ENCODE results near the gene GPS1. TPM values are rescaled to one million over a fixed set of nuclear protein-coding genes. Genes with fewer than 3 reads are reported as not detected.
"Not testable (repeated sequence)": the region's sequence is repeated elsewhere in the genome, so short reads cannot be mapped to it uniquely, and the experiment has no call there.

Gene GPS1
- total RNA-seq, 1 donor from 2014 or later: 67.1 TPM

DNA sequence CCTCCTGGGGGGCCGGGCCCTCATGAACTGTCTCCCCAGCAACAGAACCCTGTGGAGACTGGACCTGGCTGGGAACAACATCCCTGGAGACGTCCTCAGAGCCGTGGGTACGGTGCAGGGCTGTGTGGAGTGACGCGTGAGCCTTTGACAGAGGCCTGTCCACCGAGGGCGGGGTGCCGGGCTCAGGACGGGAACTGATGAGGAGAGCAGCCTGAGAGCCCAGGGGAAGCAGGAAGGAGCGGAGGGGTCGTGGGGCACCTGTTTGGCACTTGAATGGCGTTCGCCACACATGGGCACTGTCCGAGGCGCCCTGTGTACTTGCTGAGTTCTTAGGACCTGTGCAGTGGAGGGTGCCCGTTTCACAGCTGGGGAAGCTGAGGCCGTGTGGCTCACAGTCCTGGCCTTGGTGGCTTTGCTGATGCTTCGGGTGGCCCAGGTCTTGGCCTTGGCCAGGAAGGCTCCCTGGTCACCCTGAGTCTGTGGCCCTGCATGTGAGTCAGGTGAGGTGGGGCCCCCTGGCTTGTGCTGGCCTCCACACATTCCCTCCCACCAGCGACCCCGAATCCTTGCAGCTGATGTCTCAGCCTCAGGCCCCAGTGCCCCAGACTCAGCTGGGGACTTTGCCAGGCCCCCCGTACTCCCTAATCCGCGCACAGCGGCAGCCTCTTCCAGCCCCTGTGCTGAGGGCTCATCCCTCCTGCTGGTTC is 26.1 kb upstream of the GPS1 start:
- DNase-seq (ENCODE audit: low read depth in 2 of 2): no peak

DNA sequence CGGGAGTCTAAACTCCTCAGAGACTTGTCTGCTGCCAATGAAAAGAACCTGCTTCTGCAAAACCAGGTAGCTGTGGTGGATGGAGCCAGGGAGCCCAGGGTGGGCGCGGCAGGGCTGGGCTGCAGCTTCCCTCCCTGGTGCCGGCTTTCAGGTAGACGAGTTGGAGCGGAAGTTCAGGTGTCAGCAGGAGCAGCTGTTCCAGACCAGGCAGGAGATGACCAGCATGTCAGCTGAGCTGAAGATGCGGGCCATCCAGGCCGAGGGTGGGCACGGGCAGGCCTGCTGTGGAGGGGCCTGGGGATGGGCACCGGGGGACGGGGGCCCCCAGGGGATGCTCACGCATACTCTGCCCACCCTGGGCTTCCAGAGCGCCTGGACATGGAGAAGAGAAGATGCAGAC is 23.5 kb upstream of the GPS1 start:
- no peak for DNase-seq (ENCODE audit: low read depth in 2 of 2)

DNA sequence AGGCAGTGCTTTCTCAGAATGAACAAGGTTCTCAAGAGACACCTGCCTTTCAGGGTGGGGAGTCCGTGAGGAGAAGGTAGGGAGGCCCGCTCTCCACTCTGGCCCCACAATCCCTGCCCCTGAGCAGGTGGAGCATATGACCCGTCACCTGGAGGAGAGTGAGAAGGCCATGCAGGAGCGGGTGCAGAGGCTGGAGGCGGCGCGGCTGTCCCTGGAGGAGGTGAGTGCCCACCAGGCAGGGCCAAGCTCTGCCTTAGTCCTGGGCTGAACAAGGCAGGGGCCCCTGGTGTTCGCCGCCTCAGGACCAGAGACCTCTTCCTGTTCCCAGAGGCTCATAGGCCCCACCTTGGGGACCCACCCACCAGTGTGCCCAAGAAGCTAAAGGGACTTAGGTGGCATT is 22.7 kb upstream of the GPS1 start:
- no peak for DNase-seq (ENCODE audit: low read depth in 2 of 2)

DNA sequence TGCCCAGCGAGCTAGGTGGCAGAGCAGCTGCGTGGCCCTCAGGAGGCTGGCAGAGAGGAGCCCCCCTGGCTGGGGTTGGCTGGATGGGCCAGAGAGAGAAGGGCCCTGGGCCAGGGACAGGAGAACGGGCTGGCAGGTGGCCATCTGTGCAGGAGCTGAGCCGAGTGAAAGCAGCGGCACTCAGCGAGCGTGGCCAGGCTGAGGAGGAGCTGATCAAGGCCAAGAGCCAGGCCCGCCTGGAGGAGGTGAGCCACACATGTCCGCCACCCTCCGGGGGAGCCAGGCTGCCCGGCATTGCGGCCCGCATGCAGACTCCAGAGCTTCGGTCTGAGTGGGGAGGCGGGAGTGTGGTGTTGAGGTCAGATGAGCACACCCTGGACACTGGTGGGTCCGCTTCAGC is 22.3 kb upstream of the GPS1 start:
- DNase-seq (ENCODE audit: low read depth in 2 of 2): no peak

DNA sequence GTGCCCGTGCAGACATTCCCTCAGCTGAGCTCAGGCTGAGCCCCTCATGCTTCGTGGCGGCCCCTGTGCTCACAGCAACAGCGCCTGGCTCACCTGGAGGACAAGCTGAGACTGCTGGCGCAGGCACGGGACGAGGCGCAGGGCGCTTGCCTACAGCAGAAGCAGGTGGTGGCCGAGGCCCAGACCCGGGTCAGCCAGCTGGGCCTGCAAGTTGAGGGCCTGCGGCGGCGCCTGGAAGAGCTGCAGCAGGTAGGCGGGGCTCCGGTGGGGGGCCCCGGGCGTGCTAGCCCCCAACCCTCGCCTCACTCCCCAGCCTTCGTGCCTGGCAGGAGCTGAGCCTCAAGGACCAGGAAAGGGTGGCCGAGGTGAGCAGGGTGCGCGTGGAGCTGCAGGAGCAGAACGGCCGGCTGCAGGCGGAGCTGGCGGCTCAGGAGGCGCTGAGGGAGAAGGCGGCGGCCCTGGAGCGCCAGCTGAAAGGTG is 21.7 kb upstream of the GPS1 start:
- no peak for DNase-seq (ENCODE audit: low read depth in 2 of 2)

DNA sequence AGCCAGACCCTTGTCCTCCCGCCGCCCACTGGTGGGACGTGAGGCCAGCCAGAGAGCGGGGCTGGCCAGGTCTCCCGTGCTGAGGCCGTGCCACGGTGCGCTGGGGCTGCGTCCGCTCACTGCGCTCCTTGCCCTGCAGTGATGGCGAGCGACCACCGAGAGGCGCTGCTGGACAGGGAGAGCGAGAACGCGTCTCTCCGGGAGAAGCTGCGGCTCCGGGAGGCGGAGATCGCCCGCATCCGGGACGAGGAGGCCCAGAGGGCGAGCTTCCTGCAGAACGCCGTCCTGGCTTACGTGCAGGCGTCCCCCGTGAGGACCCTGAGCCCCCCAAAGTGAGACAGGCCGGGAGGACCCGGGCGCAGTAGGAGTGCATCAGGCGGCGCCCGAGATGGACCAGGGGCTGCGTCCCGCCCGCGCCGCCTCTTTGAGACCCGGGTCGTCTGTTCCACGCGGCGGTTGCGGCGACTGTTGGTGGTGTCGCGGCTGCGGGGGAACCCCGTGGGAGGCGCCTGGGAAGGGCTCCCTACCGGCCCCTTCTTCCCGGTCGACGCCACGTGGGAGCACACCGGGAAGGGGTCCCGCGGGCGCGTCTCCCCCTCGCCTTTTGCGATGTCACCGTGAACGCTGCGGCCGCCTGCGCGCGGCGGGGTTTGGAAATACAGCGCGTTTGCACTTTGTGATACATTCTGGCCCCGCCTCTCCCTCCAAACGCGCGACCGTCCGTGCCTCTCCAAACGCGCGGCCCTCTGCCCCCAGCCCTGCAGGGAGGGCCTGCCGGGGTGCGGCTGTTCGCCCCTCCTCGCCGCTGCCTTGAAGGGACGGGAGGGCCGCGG is 21.0 kb upstream of the GPS1 start:
- peak; percentile 66 to 87 for DNase-seq (ENCODE audit: low read depth in 2 of 2)

DNA sequence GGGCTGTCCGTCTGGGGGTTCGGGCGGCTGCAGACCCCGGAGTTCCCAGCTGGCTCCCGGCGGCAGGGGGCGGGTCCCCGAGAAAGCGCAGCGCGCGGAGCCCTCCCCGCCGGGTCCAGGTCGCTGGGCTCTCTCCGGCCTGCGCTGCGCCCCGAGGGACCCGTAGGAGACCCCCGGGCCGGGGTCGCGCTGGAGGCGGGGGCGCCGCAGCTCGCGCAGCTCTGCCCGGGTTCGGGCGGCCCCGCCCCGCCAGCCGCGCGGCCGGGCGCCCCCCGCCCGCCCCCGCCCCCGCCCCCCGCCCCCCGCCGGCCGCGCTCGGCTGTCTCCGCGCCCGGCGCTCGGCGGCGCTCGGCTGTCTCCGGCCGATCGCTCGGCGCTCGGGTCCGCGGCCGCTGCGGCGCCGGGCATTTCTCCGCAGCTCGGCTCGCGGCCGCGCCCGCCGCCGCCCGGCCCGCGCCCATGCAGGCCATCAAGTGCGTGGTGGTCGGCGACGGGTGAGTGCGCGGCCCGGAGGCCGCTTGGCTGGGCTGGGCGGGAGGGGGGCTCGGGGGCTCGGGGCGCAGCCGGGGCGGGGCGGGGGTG is 20.3 kb upstream of the GPS1 start, which contains the start of gene RAC3:
RAC3 (plus strand) TSS at position 376 of the 582 bp plus-strand sequence; CDS start at position 460, 84 bp downstream.
- peak in 1 of 2 donors; percentile 56 for DNase-seq (ENCODE audit: low read depth in 2 of 2)

DNA sequence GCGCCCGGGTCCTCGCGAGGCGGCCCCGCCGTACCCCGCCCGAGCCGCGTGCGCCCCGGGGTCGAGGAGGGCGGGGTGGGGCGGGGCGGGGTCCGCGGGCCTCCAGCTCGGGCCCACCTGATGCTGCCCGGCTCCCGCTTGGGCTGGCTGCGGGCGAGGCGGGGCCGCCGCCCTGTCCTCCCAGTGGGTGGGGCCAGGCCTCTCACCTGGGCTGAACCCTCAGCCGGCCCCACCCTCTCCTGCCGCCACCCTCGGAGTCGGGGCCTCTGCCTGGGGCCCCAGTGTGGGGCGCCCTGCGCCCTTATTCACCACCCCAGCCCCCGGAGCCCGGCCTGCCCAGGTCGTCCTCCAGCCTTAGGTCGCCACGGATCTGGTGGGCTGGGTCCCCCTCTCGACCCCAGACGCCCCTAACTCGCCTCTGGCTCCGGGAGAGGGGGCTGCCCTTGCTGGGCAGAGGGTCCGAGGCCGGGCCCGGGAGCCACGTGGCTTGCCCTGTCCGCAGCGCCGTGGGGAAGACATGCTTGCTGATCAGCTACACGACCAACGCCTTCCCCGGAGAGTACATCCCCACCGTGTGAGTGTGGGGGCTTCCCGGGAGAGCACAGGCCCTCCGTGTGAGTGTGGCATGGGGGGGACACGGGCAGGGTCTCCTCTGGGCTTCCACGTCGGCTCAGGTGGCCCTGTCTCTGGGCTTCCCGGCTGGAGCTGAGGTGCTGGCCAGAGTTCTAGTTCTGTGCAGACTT is 19.6 kb upstream of the GPS1 start:
- DNase-seq (ENCODE audit: low read depth in 2 of 2): no peak

DNA sequence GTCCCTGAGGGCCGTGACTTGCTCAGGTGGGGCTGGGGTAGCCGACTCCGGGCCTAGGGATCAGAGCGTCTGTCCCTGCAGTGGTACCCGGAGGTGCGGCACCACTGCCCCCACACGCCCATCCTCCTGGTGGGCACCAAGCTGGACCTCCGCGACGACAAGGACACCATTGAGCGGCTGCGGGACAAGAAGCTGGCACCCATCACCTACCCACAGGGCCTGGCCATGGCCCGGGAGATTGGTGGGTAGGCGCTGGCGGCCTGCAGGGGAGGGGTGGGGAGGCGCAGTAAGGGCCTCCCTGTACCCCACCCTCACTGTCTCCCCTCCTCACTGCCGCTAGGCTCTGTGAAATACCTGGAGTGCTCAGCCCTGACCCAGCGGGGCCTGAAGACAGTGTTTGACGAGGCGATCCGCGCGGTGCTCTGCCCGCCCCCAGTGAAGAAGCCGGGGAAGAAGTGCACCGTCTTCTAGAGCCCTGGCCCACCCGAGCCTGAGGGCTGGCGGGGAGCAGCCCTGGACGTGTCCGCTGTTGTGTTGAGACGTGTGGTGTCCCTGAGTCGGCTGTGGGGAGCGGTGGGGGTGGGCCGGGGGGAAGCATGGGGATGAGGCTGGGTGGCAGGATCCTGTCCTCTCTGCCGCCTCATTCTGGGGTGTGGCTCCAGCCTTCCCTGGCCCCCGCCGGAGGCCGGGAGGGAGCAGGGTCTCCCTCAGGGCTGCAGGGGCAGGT is 18.2 kb upstream of the GPS1 start:
- no peak for DNase-seq (ENCODE audit: low read depth in 2 of 2)

DNA sequence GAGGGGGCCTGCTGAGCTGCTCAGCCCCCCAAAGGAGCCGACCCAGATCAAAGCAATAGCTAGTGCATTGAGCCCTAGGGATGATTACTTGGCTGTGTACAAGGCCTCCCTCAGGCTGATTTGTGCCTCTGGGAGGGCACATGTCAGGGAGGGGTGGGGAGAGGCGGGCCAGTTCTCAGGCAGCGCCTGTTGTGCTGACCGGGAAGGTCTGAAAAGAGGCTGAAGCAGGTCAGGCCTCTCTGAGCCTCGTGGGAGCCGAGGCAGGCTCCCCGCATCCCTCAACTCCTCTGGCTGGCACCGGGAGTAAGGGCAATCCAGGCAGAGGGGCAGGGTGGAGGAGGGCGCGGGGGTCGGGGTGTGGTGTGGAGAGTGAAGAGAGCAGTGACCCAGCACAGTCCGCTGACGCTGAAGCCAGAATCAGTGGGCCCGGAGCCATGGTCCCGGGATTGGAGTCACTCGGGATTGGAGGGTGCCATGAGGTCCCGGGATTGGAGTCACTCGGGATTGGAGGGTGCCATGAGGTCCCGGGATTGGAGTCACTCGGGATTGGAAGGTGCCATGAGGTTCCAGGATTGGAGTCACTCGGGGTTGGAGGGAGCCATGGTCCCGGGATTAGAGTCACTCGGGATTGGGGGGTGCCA is 17.2 kb upstream of the GPS1 start:
- DNase-seq (ENCODE audit: low read depth in 2 of 2): no peak

DNA sequence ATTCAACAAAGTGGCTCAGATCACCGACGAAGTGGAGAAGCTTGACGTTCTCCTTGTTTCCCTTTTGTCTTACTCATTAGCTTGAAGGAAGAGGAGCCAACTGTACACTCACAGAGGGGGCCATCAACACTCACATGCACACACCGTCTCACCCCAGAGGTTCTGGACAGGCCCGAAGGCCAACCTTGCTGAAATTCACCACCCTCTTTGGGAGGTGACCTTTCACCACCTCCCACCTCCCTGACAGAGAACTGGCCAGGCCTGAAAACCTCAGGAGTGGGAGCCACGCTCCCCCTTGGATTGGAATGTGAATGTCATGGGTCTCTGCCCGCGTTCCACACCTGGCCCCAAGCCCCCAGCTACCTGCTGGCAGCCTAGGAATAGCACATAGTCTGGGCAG is 16.2 kb upstream of the GPS1 start:
- no peak for DNase-seq (ENCODE audit: low read depth in 2 of 2)

DNA sequence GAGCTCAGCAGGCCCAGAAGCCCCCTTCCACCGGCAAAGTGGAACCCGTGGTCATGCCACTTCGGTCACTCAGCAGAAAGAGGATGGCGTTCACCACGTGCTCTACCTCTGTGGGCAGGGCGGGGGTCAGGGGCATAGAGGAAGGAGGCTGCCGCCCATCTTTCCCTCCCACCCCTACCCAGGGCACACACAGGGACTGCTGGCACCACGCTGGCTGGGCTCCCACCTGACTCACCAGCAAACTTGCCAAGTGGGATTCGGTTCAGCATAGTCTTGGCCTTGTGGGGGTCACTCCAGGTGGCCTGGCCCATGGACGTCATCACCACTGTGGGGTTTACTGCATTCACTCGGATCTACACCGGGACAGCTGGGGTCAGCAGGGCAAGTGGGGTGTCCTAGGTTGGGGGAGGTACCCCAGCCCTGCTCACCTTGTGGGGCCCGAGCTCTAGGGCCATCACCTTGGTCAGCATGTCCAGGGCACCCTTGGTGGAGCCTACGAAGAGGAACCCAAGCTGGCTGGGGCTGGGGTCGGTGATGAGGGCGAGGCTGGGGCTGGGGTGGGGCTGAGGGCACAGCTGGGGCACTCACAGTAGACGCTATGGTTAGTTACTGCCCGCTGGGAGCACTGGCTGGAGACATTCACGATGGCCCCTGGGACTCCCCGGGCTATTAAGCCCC is 15.6 kb upstream of the GPS1 start:
- no peak for DNase-seq (ENCODE audit: low read depth in 2 of 2)

DNA sequence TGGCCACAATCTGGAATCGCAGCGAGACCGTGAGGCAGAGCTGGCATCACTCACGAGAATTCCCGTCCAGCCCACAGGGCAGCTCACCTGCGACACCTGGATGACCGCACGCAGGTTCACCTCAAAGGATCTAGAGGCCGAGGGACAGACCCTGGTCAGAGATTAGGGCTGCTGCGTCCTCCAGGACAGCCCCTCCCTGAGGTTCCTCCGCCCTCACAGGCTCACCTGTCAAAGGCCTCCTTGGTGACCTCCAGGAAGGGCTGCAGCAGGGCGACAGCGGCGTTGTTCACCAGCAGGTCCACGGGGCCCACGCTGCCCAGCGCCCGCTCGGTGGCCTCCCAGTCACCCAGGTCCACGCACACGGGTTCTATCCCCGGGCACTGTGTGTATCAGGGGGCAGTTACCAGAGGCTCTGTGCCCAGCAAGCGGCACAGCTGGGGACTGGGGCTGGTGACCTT is 15.0 kb upstream of the GPS1 start:
- no peak for DNase-seq (ENCODE audit: low read depth in 2 of 2)

DNA sequence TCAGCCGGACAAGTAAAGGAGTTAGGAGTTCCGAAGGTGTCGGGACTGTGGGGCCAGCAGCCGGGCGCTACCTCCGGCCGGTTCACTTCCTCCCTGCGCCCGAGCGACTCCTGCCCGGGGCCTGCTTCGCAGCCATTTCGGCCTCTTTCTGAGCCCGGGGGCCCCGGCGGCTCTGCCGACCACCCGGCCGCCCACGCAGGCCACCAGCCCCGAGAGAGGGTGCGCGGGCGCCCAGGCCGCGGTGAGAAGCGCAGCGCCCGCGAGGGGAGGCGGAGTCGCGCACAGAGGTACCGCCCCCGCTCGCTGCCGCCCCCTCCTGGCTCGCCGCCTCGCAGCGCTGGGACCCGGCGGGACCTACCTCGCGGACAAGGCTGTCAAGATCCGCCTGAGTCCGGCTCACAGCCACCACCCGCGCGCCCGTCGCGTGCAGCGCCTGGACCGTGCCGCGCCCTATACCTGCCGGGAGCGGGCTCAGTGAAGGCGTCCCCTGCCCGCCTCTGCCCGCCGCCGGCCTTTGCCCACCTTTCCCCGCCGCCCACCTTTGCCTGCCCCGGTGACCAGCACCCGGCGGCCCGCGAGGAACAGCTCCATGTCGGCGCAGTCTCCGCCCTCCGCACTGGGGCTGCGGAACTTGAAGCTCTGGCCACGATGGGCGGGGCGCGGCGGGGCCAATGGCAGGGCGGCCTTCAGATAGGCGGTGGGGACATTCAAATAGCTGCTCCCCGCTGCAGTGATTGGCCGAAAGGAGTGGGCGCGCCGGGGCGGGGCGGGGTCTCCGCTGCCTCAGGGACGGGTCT is 14.4 kb upstream of the GPS1 start, which contains the start of gene DCXR:
DCXR (minus strand) TSS at position 606 of the 797 bp plus-strand sequence; CDS start at position 591, 15 bp downstream.
- peak; percentile 81 to 98 for DNase-seq (ENCODE audit: low read depth in 2 of 2)

DNA sequence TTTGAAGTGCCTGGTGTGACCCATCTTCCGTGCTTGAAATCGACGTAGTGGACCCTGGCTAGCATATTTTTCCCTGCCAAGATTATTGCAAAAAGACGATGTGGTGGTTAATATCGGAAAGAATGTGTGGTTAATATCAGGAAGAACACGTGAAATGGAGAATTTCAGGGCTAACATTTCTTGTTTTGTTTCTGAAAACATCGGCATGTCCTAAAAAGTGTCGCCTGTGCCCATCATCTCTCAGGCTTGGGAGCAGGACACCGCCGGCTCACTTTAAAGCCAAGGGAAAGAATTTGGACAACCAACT is 13.9 kb upstream of the GPS1 start:
- no peak for DNase-seq (ENCODE audit: low read depth in 2 of 2)

DNA sequence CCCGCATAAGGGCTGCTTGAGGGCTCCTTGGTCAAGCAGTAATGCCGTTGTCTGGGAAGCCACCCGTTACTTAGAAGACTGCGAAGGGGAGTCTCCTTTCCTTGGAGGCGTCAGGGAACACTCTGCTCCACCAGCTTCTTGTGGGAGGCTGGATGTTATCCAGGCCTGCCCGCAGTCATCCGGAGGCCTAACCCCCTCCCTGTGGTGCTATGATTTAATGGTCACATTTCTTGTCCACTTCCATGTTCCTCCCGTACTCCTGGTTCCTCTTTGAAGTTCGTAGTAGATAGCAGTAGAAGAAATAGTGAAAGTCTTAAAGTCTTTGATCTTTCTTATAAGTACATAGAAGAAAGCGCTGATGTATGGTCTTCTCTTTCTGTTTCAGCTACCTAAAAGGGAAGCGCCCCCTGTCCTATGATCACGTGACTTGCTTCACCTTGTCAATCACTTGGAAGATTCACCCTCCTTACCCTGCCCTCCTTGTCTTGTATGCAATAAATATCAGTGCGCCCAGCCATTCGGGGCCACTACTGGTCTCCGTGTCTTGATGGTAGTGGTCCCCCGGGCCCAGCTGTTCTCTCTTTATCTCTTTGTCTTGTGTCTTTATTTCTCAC is 12.8 kb upstream of the GPS1 start:
- DNase-seq (ENCODE audit: low read depth in 2 of 2): not testable (repeated sequence)

DNA sequence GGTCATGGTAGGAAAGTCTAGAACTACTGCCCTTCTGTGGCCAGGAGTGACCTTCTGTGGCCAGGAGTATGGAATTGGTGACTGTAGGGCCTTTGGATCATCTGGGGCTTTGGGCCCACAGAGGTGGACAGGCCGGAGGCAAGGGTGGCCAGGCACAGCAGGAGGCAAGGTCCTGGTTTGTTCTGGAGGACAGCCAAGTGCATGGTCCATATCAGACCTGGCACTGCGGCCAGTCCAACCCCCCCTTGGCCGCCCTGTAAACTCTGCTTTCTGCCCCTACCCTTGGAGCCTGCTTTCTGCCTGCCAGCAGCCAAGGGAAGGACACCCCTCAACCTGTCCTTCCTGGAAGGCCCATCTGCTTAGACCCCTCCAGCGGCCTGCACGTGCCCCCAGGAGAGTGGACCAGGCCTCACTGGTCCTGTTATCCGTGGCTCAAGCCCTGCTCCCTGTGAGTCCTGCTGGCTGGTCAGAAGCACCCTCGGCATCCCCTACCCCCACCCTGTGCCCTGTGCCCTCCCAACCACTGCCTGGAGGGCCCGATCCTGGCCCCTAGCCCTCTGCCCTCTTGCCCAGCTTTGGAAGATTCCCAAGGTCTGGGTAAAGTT is 11.9 kb upstream of the GPS1 start:
- DNase-seq (ENCODE audit: low read depth in 2 of 2): no peak

DNA sequence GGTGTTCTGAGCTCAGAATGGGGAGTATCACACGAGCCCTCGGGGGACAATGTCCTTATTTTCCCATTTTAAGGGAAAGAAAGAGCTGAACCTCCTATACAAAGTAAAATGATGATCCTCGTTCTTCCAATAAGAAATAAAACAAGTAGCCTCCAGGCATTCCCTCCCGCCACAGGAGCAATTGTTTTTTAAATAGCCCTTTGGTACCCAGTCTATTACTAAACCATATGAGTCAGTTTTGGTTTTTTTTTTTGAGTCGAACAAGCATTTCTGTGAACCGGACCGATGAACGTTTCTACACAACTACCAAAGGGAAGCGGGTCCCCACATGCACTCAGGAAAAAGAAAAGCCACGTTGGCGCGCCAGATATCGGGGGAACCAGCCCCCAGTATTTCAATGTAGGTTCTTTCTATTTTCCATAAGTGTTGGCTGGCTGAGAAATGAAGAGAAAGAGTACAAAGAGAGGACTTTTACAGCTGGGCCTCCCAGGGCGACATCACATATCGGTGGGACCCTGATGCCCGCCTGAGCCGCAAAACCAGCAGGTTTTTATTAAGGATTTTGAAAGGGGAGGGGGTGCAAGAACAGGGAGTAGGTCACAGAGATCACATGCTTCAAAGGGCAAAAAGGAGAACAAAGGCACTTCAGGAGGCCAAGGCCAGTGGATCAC is 10.4 kb upstream of the GPS1 start:
- no peak for DNase-seq (ENCODE audit: low read depth in 2 of 2)

Measured in dermis microvascular lymphatic vessel endothelial cell (primary cell).